GM21717 (cell line): Measurements from ENCODE around the gene FAM98C.

Source experiments
- ATAC-seq: cut with Tn5 transposase; IDR thresholded peaks from one replicate; pipeline ENCODE4 v1.9.1; 2021; ENCODE audit warnings: mild to moderate bottlenecking, moderate library complexity; ENCODE audit not compliant: unreplicated experiment

FAM98C gene

DNA sequence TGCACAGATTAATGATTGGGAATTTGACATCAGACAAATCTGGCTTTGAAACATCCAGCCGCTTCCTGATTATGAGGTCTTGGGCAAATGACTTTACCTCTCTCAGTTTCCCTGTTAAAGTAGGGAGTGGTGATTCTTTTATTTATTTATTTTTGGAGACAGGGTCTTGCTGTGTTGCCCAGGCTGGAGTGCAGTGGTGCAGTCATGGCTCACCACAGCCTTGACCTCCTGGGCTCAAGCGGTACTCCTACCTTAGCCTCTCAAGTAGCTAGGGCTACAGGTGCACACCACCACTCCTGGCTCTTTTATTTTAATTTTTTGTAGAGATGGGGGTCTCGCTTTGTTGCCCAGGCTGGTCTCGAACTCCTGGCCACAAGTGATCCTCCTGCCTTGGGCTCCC is 25.8 kb upstream of the FAM98C start:
- no peak for ATAC-seq

DNA sequence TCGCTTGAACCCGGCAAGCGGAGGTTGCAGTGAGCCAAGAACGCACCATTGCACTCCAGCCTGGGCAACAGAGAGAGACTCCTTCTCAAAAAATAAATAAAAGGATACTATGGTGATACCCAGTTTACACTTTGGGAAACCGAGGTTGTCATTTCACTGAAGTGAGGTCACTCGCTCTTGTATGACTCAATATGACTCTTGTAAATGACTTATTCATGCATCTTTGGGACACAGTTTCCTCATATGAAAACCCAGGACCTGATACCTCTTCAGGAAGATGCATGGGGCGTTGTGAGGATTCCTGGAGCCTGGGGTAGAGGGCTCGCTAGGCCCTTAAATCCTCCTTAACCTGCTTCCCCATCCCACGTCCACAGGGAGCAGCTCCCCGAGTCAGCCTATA is 24.0 kb upstream of the FAM98C start:
- no peak for ATAC-seq

DNA sequence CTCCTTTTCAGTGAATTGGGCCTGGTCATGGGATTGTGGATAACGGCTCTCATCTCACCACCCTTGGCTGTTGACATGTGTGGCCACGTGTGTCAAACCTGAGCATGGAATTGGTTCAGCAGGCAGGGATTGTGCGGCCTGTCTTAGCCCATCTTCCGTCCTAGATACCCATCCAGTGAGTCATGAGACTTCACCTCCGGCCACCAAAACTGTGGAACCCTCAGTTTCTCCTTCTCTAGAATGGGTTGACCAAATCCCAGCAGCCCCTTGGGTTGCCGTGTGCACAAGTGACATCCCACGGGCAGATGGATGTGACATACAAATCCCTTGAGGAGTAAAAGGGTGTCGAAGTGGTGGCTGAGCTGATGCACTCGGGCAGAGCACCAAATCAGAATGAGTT is 21.8 kb upstream of the FAM98C start:
- no peak for ATAC-seq

DNA sequence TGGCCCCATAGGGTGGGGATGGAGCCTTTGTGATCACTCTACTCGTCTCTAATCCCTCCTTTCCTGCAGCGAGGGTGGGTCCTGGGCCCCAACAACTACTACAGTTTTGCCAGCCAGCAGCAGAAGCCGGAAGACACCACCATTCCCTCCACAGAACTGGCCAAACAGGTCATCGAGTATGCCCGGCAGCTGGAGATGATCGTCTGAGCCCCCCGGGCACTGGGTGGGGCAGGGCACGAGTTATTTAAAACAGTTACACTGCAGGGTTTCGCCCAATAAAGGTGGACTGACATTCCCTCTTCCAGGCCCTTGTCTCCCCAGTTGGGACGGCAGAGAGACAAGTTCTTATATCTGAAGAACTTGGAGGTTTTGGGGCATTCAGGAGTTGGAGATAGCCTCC is 19.7 kb upstream of the FAM98C start:
- no peak for ATAC-seq

DNA sequence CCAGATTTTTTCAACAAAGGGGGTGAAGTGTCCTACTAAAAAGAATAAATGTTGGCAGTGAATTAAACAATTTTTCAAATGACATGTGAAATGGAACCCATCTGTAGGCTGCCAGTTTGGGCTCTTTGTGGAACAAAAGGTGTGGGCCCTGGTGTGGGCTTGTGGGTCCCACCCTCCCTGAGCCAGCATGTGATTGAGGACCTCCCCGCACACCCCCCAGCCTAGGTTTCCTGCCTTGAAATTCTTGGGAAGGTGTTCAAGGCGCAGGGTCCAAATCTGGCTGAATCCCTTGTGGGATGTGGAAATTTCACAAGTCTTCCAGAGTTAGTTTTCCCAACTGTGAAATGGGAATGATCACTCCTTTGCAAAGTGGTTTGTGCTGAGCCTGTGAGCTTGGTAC is 19.1 kb upstream of the FAM98C start:
- no peak for ATAC-seq

DNA sequence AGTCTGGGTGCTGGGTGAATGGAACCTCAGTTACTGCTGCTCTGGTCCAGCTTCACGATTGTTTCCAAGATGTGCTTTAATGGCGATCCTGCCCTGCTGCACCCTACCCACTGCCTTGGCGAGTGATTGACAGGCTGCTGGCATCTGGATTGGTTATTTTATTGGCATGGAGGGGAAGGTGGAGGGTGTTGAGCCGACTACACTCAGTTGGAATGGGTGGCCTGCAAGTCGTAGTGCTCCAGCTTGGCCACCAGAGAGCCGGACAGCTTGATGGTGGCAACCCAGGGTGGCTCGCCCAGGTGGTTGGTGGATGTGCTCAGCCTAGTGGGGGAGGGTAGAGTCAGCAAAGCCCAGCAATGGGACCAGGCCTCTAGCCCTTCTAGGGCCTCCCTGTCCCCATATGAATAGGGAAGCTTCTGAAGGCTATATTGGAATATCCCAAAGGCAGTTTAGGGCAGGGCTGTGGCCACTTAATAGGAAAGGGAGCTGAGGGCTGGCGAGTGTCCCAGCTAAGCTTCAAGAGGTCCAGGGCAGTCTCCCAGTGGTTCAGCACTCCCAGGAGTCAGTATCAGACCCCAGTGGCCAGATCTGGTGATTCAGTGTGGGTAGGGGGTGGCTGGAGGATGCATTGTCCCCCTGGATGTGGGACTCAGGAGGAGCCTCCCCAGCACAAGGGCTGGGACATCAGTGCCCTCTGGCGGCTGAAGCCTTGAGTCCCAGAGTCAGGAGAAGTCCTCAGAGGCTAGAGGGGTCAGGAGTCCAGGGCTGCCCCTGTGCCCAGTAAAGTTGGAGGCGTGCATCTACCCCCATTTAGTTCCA is 18.5 kb upstream of the FAM98C start:
- no peak for ATAC-seq

DNA sequence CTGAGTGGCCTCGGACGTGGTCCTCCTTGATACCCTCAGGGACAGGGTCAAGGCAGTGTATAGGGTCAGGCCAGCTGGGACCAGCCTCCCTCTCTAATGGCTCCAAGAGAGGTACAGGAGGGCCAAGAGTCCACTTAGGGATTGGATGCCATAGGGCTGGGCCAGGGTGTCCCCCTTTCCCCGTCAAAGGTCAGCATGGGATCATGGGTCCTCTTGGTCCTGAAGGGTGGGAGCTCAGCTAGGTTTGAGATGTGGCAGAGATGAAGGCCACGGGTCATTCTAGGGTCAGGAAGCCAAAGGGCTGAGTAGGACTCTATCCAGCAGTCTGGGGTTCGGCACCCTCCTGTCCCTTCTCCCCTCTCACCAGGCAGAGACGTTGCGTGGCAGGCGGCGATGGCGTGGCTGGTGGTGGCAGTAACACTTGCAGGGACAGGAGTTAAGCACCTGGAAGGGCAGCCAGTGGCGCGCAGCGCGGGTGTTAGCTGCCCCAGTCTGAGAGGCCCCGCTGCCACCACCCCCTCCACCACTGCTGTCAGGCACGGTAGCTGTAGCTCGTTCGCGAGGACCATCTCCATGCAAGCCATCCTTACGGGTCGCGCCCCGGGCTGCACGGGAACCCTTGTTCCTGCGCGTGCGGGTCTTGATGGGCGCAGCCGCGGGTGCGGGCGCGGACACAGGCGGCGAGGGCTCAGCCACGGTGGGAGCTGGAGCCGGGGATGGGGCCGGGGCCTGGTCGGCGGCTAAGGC is 17.7 kb upstream of the FAM98C start:
- ATAC-seq = no peak

DNA sequence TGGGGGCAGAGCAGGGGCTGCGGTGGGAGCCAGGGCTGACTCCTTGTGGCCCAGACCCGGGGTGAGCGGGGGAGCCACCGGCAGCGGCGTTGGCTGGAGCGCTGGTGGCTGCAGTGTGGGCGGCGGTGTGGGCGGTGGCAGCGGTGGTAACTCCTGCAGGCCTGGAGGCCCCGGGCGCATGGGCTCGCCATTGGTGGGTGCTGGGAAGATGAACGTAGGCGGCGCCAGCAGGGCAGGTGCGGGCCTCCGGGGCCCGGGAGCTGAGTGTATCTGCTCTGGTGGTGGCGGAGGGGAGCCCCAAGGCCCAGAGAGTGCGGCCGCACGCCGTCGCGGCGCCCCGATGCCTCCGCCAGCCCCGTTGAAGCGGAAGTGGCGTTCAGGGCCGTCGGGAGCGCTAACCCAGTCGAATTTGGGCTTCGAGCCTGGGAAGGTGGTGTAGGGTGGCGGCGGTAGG is 17.1 kb upstream of the FAM98C start:
- no peak for ATAC-seq

DNA sequence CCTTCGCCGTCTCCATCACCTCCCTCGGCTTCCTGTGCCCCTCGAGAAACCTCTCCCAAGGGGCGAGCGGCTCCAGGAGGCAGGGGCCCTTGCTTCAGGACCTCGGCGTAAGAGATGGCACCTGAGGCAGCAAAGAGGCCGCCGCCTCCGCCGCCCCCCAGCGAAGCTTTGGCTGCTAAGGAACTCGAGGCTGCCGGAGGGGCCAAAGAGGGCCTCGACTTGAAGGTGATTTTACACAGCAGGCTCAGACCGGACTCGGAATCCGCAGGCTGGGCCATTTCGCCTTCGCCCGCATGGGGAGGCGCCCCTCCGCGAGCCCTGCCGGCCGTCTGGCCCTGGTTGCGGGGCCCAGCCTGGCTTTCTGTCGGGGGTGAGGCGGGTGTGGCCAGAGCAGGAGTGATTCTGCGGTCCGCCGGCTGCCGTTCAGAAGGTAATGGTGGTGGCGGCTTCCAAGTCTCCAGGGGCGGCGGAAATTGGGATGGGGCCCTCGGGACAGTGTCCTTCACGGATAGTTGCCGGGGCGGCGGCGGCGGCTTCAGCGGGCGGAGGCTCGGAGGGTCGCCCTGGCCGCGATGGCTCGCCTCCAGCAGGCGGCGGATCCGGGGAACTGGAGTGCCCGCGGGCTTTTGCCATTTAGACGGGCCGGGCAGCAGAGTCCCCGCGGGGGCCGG is 16.5 kb upstream of the FAM98C start:
- no peak for ATAC-seq

DNA sequence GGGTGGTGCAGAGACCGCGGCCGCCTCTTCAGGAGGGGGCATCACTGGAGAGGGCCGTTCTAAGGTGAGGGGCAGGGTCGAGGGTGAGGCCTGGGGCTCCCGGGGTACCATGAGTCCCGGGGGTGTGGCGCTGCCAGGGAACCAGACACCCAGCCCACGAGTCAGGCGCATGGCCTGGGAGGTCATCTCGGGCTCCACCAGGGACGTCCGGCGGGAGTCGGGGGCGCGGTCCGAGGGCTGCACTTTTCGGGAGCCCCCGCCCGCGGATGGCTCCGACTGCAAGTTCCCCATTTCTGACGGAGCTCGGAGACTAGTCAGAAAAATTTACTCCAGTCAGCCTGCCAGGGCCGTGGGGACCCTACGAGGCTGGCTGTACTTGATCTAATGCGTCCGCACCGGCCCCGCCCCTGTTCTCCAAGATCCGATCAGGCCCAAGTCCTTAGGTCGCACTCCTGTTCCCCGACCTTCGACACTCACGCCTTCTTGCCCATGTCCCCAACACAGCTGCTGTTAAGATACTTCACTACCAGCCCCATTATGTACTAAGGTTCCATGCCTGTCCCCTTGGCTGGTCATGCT is 15.8 kb upstream of the FAM98C start:
- ATAC-seq = no peak

DNA sequence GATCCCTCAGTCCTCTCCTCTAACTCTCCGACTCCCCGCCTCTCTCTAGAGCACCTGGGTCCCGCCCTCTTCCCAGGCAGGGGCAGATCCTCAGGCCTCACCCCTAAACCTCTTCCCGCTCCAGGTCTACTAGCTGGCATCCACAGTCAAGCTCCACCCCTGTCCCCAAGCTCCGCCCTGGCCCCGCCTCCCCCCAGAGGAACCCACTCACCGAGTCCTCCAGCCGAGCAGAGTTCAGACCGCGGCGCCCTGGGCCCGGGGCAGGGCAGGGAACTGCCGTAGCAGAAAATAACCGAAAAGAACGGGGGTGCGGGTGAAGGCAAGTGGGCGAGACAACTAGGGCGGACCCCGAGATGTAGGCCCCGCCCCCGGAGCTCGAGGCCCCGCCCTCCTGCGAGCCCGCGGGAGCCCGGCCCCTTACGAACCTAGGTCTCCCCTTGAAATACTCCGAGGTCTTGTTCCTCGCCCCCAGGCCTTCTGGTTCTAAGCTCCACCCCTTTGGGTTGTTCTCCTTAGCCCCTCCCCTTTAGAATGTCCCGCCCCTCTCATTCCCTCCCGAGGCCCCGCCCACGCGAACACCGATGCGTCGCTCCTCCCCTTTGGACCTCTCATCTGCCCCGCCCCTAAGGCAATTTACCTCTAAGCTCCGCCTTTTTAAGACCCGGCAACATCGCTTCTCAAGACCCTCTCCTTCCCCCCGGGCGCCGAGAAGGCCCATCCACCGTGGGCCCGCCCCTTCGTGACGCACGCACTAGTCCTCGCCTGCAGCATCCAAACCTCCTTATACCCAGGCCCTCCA is 15.1 kb upstream of the FAM98C start, which contains the start of gene GGN:
GGN (minus strand) TSS at position 485 of the 799 bp plus-strand sequence. CDS start 773 bp downstream, outside the sequence.
- ATAC-seq = no peak

DNA sequence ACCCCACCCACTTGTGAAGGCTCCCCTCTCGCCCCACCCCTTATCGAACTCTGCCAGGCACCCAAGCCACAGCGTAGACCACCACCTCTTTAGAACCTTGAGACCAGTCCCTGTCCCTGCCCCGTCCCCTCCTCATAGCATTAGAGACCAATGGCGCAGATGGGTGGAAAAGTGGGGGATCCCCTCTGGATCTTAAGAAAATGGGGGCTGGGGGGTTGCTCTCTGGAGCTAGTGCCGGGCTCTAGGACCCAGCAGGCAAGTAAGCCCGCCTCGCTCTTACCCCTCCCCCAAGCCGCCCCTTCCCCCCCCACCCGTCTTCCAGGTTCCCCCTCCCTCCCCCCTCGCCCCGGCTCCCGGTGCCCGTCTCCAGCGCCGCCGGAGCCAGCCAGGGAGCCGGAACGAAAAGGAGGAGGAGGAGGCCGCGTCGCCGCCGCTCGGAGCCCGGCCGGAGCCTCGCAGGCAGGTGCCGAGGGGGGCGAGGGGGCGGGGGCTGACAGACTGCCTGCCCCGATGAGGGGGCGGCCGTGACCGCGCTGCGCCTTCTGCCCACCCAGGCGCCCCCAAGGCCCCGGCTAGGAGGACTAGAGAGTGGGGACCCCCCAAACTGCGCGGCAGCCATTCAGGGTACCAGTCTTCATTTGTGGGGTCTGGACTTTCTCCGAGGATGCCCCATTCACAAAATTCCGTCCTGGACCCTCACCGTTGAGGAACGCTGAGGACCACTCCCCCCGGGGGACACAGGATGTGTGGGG is 14.4 kb upstream of the FAM98C start, which contains the start of gene SPRED3:
SPRED3 (plus strand) TSS at position 349 of the 752 bp plus-strand sequence. CDS start 1,606 bp downstream, outside the sequence.
- no peak for ATAC-seq

DNA sequence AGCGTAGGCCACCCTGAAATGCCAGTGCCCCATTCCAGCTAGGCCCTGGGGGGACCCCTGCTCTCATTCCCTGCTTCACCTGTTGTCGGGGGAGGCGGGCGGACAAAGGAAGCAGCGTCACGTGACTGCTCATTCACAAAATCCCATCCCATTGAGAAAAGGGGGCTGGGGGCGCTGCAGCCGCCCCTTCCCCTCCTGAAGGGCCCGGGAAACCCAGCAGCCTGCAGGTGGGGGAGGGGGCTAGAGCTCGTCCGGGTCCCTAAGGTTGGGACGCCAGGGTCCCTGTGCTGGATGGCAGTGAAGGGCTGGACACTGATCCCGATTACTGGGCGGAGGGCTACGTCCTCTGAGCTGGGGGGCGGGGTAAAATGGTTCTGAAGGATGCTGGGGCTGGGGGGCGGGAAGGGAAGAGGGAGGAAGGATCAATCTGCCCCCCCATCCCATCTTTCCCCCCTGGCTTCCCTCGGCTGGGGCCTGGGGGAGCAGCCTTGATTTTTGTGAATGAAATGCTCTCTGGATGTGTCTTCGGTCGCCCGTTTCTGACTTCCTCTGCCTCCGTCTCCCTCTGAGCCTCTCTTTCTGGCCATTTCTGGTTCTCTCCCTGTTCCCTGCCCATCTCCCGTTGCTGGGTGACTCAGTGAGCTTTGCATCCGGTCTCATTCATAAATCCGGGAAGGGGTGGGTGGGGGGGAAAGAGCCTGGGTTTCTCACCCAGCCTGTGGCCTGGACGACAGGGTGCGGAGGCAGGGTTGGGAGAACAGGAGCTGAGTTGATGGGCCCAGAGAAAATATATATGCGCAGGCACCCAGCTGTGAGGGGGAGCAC is 13.6 kb upstream of the FAM98C start:
- no peak for ATAC-seq

DNA sequence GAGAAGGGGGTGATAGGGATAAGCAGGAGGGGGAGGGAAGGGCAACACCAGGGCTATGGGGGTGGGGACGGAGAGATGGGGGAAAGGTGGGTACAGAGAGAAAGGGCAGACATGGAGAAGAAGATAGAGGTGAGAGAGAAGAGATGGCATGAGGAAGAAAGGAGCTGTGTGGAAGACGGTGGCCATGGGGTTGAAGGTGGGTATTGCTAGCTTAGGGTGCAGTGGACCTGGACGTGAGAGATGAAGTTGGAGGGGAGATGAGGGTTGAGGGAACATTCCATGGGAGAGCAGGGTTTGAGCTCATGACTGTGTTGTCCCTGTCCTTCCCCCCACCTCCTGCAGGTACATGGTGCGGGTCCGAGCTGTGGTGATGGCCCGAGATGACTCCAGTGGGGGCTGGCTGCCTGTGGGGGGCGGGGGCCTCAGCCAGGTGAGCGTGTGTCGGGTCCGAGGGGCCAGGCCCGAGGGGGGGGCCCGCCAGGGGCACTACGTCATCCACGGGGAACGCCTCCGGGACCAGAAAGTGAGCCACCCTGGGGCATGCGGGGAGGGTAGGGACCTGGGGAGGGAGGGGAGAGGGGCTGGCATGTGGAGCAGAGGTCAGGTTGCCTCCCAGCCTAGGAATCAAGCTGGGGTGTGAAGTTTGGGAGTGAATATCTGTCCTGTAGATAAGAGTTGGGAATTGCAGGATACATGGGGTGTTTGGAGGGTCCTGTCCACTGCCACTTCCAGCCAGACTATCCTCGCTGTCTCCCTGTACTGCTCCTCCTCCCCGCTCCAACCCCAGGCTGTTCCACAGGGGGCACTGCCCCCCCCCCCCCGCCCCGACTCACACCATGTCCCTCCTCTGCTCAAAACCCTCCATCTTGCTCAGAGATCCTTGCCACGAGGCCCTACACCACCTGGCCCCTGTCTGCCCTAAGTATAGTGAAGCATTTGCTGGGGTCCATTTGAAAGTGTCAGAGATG is 12.7 kb upstream of the FAM98C start:
- ATAC-seq = no peak

DNA sequence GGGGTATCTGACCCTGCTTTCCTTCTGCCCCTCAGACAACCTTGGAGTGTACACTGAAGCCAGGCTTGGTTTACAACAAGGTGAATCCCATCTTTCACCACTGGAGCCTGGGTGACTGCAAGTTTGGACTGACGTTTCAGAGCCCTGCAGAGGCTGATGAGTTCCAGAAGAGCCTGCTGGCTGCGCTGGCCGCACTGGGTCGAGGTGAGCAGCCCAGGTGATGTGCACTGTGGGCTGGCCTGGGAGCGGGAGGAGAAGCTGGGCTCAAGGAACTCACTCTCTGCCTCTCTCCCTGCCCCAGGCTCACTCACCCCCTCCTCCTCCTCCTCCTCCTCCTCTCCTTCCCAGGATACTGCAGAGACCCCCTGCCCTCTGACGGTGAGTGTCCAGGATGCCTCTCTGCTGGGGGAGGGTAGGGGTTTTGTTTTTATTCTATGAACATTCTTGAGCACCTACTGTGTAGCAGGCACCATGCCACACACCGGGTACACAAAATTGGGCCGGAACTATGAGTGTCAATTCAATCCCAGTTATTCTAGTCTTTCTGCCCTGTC is 10.9 kb upstream of the FAM98C start:
- ATAC-seq = no peak

DNA sequence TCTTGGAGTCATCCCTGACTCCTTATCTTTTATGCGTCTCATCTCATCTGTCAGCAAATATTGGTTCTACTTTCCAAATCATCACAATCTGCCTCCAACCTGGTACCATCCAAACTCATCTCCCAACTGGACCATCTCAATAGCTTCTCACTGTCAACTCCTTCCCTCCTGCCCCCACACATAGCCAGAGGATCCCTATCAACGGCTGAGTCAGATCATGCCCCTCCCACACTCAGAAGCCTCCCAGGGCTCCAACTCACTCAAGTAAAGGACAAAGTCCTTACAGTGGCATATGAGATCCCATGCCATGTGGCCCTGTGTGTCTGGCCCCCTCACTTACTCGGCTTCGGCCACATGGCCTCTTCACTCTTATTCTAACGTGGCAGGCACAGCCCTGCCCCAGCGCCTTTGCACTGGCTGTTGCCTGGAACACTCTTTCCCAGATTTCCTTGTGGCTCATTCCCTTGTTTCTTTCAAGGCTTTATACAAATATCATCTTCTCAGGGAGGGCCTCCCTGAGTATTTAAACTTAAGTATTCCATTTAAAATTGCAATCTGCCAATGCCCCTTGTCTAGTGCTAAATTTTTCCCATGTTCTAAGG is 10.1 kb upstream of the FAM98C start:
- ATAC-seq = no peak

DNA sequence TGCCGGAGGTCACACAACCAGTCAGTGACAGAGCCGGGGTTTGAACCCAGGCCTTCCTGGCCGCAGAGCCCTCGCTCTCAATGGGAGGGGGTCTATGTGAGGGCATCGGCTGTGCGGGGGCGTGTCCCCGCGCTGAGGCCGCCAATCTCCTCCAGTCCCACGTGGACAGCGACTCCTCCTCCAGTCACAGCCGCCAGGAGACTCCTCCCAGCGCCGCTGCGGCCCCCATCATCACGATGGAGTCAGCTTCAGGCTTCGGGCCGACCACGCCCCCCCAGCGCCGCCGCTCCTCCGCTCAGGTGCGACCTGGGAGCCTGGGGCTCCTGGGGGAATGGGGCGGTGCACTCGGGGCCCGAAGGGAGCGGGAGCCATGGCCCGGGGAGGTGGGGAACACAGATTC is 8.4 kb upstream of the FAM98C start:
- ATAC-seq = no peak
